Heart left ventricle (tissue), 13 donors: ENCODE data around the gene LIPG.

ENCODE experiments used
- POLR2A ChIP-seq, 2 donors: fragments of 450-650 bp; IDR thresholded peaks; one replicate each; pipeline ENCODE4 v1.6.1; 2017; ENCODE audit warnings: antibody characterized with exemption in 2 of 2, mild to moderate bottlenecking in 2 of 2, moderate library complexity in 2 of 2
- TF ChIP-seq, protein P1 (sequence below), 12 donors: fragments of 200-600 bp; sonication (generic) in 4 of 12; IDR thresholded peaks; one replicate each; pipeline versions ENCODE4 v1.5.0 to v1.8.0; 2018 to 2022; ENCODE audit warnings: antibody characterized with exemption in 12 of 12, mild to moderate bottlenecking in 5 of 12
- donor health status: ischemic (EF 13 %, LVEDD 7.1; RV severe dilation, severe dysfunction).
- donor health status: DM: no; HTN: yes; CAD: no.
- donor health status: DM: no; HTN: no; CAD: no.
- donor health status: ischemic (EF 25% LVEDD 6.9; RV normal size, moderate dysfunction).
- donor health status: ischemic (EF 25% LVEDD 5.7; RV mildly dilated, moderate dysfunction).
- donor health status: ischemic (EF 35%, LVEDD 5.7; RV mildly dilated, moderate dysfunction).
- donor health status: nonischemic (EF 11% LVEDD 7.7; RV severe dilation, severe dysfunction).
- donor health status: DM: yes; HTN: yes; CAD: no.
- donor health status: PGD.
- donor health status: ischemic (EF 29% LVEDD 5.4; RV normal size, mild dysfunction).
- donor health status: nonischemic (EF 23%, LVEDD 6.1; RV moderate dilation, normal function).

DNA sequence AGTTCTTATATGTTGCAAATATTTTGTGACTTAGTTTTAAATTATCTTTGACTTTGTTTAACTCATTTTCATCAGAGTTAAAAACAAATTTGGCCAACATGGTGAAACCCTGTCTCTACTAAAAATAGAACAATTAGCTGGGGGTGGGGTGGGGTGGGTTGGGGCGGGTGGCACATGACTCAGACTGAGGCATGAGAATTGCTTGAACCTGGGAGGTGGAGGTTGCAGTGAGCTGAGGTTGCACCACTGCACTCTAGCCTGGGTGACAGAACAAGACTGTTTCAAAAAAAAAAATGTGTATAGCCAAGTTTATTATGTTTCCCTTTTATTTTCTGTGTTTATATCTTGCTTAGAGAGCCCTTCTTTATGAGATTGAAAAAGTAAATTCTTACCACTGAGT is 14.2 kb upstream of the LIPG start:
- TF ChIP-seq, protein P1, sequence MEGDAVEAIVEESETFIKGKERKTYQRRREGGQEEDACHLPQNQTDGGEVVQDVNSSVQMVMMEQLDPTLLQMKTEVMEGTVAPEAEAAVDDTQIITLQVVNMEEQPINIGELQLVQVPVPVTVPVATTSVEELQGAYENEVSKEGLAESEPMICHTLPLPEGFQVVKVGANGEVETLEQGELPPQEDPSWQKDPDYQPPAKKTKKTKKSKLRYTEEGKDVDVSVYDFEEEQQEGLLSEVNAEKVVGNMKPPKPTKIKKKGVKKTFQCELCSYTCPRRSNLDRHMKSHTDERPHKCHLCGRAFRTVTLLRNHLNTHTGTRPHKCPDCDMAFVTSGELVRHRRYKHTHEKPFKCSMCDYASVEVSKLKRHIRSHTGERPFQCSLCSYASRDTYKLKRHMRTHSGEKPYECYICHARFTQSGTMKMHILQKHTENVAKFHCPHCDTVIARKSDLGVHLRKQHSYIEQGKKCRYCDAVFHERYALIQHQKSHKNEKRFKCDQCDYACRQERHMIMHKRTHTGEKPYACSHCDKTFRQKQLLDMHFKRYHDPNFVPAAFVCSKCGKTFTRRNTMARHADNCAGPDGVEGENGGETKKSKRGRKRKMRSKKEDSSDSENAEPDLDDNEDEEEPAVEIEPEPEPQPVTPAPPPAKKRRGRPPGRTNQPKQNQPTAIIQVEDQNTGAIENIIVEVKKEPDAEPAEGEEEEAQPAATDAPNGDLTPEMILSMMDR (IDR thresholded peaks at IDR 0.05), result no peak
- no peak for TF ChIP-seq POLR2A (IDR thresholded peaks at IDR 0.05)
